SK-N-SH (cell line): ENCODE data around the gene DEGS1. TPM values are rescaled to one million over a fixed set of nuclear protein-coding genes. Genes with fewer than 3 reads are reported as not detected.

Experiments
- CTCF ChIA-PET: fragments of 300-600, 350-600 bp; formaldehyde crosslinking; extraction: SDS; loops from one replicate; lab custom pipeline; 2021; lab: Yijun Ruan, JAX
- POLR2A ChIA-PET: fragments of 350-600 bp; sonication (Branson Sonifier 250); formaldehyde crosslinking; extraction: SDS; loops from one replicate; lab custom pipeline; 2020; ENCODE audit warnings: antibody characterized with exemption, inconsistent platforms; lab: Yijun Ruan, JAX
- DNase-seq: peaks from one replicate; pipeline ENCODE4 v3.0.0; 2012
- H2AFZ ChIP-seq: fragments of 200-600 bp; sonication (generic); 2 replicates; pipeline ENCODE4 v1.8.1; 2016; ENCODE audit warnings: antibody characterized with exemption, mild to moderate bottlenecking, low read depth
- H3F3A ChIP-seq: fragments of 200-600 bp; sonication (generic); replicated peaks from 2 replicates; pipeline ENCODE3; 2016; ENCODE audit warnings: antibody characterized with exemption, mild to moderate bottlenecking; ENCODE audit not compliant: insufficient read depth
- H3K27ac ChIP-seq, 2 experiments: fragments of 200-500 bp in 1 of 2; fragments of 200-600 bp in 1 of 2; sonication (Bioruptor generic) in 1 of 2; sonication (generic), shearing (Covaris generic) in 1 of 2; 2 replicates each; pipeline versions ENCODE4 v1.5.1 to v1.6.1; 2014 to 2016; ENCODE audit warnings: low read depth in 2 of 2, inconsistent platforms in 1 of 2, low read length in 1 of 2, mild to moderate bottlenecking in 1 of 2, mixed read lengths in 1 of 2
- H3K27me3 ChIP-seq: fragments of 200-600 bp; sonication (generic), shearing (Covaris generic); 2 replicates; pipeline ENCODE4 v1.6.1; 2016; ENCODE audit warnings: mixed run types; ENCODE audit not compliant: insufficient read depth
- H3K36me3 ChIP-seq, 2 experiments: fragments of 200-500 bp in 1 of 2; fragments of 200-600 bp in 1 of 2; sonication (Bioruptor generic) in 1 of 2; sonication (generic) in 1 of 2; replicated peaks in 1 of 2; 2 replicates each; pipeline versions ENCODE3 to v1.5.1; 2014 to 2016; ENCODE audit warnings: low read length in 1 of 2, mild to moderate bottlenecking in 1 of 2; ENCODE audit not compliant: insufficient read depth in 2 of 2, control insufficient read depth in 1 of 2
- H3K4me1 ChIP-seq, 2 experiments: fragments of 200-500 bp in 1 of 2; fragments of 200-600 bp in 1 of 2; sonication (Bioruptor generic) in 1 of 2; sonication (generic), shearing (Covaris generic) in 1 of 2; 2 replicates each; pipeline versions ENCODE4 v1.5.1 to v1.6.1; 2014 to 2016; ENCODE audit warnings: low read depth in 1 of 2, low read length in 1 of 2, mixed run types in 1 of 2; ENCODE audit not compliant: insufficient read depth in 2 of 2, control insufficient read depth in 1 of 2
- H3K4me2 ChIP-seq: fragments of 200-600 bp; sonication (generic), shearing (Covaris generic); 2 replicates; pipeline ENCODE4 v1.6.1; 2017; ENCODE audit warnings: mixed run types
- H3K4me3 ChIP-seq, 2 experiments: fragments of 200-500 bp in 1 of 2; fragments of 200-600 bp in 1 of 2; sonication (Bioruptor generic) in 1 of 2; sonication (generic), shearing (Covaris generic) in 1 of 2; 2 replicates each; pipeline versions ENCODE4 v1.5.1 to v1.8.1; 2014 to 2016; ENCODE audit warnings: low read depth in 2 of 2, inconsistent platforms in 1 of 2, low read length in 1 of 2, mild to moderate bottlenecking in 1 of 2, mixed read lengths in 1 of 2, moderate library complexity in 1 of 2
- H3K79me2 ChIP-seq: fragments of 200-600 bp; sonication (generic); 2 replicates; pipeline ENCODE4 v1.8.1; 2017; ENCODE audit warnings: mild to moderate bottlenecking; ENCODE audit not compliant: insufficient read depth
- H3K9ac ChIP-seq: fragments of 200-600 bp; sonication (generic); 2 replicates; pipeline ENCODE4 v1.6.1; 2017; ENCODE audit warnings: mixed run types
- H3K9me2 ChIP-seq: fragments of 200-600 bp; sonication (generic); 2 replicates; pipeline ENCODE4 v1.6.1; 2017; ENCODE audit warnings: mixed run types
- H3K9me3 ChIP-seq: fragments of 200-600 bp; sonication (generic); 2 replicates; pipeline ENCODE4 v1.6.1; 2017; ENCODE audit warnings: mixed run types, mild to moderate bottlenecking, moderate library complexity
- H4K20me1 ChIP-seq: fragments of 200-600 bp; sonication (generic); 2 replicates; pipeline ENCODE4 v1.6.1; 2017; ENCODE audit warnings: mild to moderate bottlenecking, mixed run types; ENCODE audit not compliant: insufficient read depth
- EZH2phosphoT487 ChIP-seq: fragments of 200-600 bp; sonication (generic); IDR thresholded peaks from 2 replicates; pipeline ENCODE4 v1.6.1; 2017; ENCODE audit warnings: low read depth, mixed run types, mild to moderate bottlenecking, antibody characterized with exemption, moderate library complexity, borderline replicate concordance
- FOSL2 ChIP-seq: IDR thresholded peaks from 2 replicates; pipeline ENCODE4 v1.4.0; 2012; ENCODE audit warnings: low read depth, mild to moderate bottlenecking, moderate library complexity, borderline replicate concordance
- FOXJ3 ChIP-seq: sonication (generic); formaldehyde crosslinking; IDR thresholded peaks from 2 replicates; pipeline ENCODE4 v1.5.1; 2020; ENCODE audit warnings: mild to moderate bottlenecking, missing genetic modification reagents
- GATA2 ChIP-seq: sonication (generic); formaldehyde crosslinking; IDR thresholded peaks from 2 replicates; pipeline ENCODE4 v1.5.0; 2020; ENCODE audit warnings: mild to moderate bottlenecking, missing genetic modification reagents
- JUND ChIP-seq: IDR thresholded peaks from 2 replicates; pipeline ENCODE4 v1.4.0; 2012
- MAX ChIP-seq: IDR thresholded peaks from 2 replicates; pipeline ENCODE4 v1.4.0; 2012; ENCODE audit warnings: low read depth
- MEF2A ChIP-seq: IDR thresholded peaks from 2 replicates; pipeline ENCODE4 v1.4.0; 2012; ENCODE audit warnings: low read depth, borderline replicate concordance
- MXI1 ChIP-seq: IDR thresholded peaks from 2 replicates; pipeline ENCODE4 v1.6.1; 2012; ENCODE audit warnings: mild to moderate bottlenecking, low read depth, low read length, improper control_type of control experiment
- RAD21 ChIP-seq: IDR thresholded peaks from 2 replicates; pipeline ENCODE4 v1.6.1; 2012; ENCODE audit warnings: mild to moderate bottlenecking, low read length
- RCOR1 ChIP-seq: fragments of 150-350 bp; IDR thresholded peaks from 2 replicates; pipeline ENCODE4 v1.6.1; 2017; ENCODE audit warnings: antibody characterized with exemption, low read length
- RXRA ChIP-seq: IDR thresholded peaks from 2 replicates; pipeline ENCODE4 v1.4.0; 2012; ENCODE audit warnings: low read depth, mild to moderate bottlenecking, borderline replicate concordance
- SMC3 ChIP-seq: IDR thresholded peaks from 2 replicates; pipeline ENCODE4 v1.6.1; 2012; ENCODE audit warnings: low read depth, low read length, improper control_type of control experiment
- TAF1 ChIP-seq: IDR thresholded peaks from 2 replicates; pipeline ENCODE4 v1.6.1; 2012; ENCODE audit warnings: low read depth, mild to moderate bottlenecking, low read length, moderate library complexity, borderline replicate concordance
- TCF12 ChIP-seq: IDR thresholded peaks from 2 replicates; pipeline ENCODE4 v1.4.0; 2012
- TEAD4 ChIP-seq: IDR thresholded peaks from 2 replicates; pipeline ENCODE4 v1.4.0; 2012; ENCODE audit warnings: mild to moderate bottlenecking, borderline replicate concordance; ENCODE audit not compliant: insufficient read depth
- YY1 ChIP-seq: IDR thresholded peaks from 2 replicates; pipeline ENCODE4 v1.4.0; 2012; ENCODE audit warnings: low read depth, mild to moderate bottlenecking
- WGBS: methylation state at CpG from one replicate; pipeline ENCODE4 v1.1.6; 2017; ENCODE audit warnings: low lambda C conversion rate; 5-methylcytosine and 5-hydroxymethylcytosine counted together
- polyA plus RNA-seq, 3 experiments: library from polyadenylated mRNA; depleted of rRNA; stranded (reverse); fragments of >200 nt; gene quantifications; 2 replicates each; pipeline ENCODE4 v1.2.3, GENCODE V29; 2012
- TF ChIP-seq, protein P1 (sequence below): IDR thresholded peaks from 2 replicates; pipeline ENCODE4; 2012
- TF ChIP-seq, protein P2 (sequence below): IDR thresholded peaks from 2 replicates; pipeline ENCODE4 v1.4.0; 2012; ENCODE audit warnings: low read depth, borderline replicate concordance
- TF ChIP-seq, protein P3 (sequence below): IDR thresholded peaks from 2 replicates; pipeline ENCODE4 v1.4.0; 2012; ENCODE audit warnings: low read depth, borderline replicate concordance

The DEGS1 gene
- polyA plus RNA-seq, 1 of the 3 experiments (the other 2 are of a cell fraction) = 62.3 TPM

- H3F3A ChIP-seq = peaks cover 5% of the 10 kb centered on the region
- no peaks in the 10 kb centered on the region for H4K20me1 ChIP-seq
- H3K36me3 ChIP-seq = peaks cover 25 to 48% of the 10 kb centered on the region in 2 experiments
- H3K27ac ChIP-seq = no peak overlapping the region
- H3K4me2 ChIP-seq = no peak overlapping the region
- H3K9me2 ChIP-seq = no peaks in the 10 kb centered on the region
- no peaks in the 10 kb centered on the region for H3K9me3 ChIP-seq
- H3K4me3 ChIP-seq = no peak overlapping the region
- CTCF ChIA-PET = interaction anchor here (1.5 kb wide), 1 partner anchor 12 kb away, joined by 3 read pairs; no protein-coding TSS in a partner anchor
- no peak overlapping the region for H3K9ac ChIP-seq
- no peaks in the 10 kb centered on the region for H3K27me3 ChIP-seq
- H3K79me2 ChIP-seq = no peaks in the 10 kb centered on the region; the same call in 1 of the 2 replicates
- POLR2A ChIA-PET = no interaction called here
- TF ChIP-seq MEF2A = no peak
- no peak for TF ChIP-seq TEAD4
- no peak for TF ChIP-seq FOSL2
- TF ChIP-seq JUND = no peak
- no peak for TF ChIP-seq RXRA
- TF ChIP-seq RCOR1 = no peak
- TF ChIP-seq TCF12 = no peak
- no peak for TF ChIP-seq YY1
- TF ChIP-seq GATA2 = no peak
- TF ChIP-seq MAX = no peak
- no peak for TF ChIP-seq RAD21
- no peak for TF ChIP-seq MXI1
- TF ChIP-seq, all 33 proteins: peak for 0
- no peak overlapping the region for H2AFZ ChIP-seq
- no peak for DNase-seq
- no peaks in the 10 kb centered on the region for H3K4me1 ChIP-seq
Measured at GRCh38 chr1:224137518-224137917, 45.5 kb upstream of the DEGS1 start.

DNA sequence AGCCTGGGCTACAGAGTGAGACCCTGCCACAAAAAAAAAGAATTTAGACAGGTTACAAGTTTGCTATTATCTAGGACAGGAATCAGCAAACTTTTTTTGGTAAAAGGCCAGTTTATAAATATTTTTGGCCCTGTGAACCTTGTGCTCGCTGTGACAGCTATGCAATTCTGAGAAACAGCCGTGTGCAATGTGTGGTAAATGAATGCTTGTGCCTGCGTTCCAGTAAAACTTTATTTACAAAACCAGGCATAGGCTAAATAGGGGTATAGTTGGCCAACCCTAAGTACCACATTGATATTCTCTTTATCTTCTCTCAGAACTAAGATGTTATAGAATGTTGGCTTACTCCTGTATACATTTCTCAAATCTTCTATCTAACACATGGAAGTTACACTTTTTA is 44.8 kb upstream of the DEGS1 start:
- CTCF ChIA-PET = interaction anchor here (1.3 to 1.5 kb wide), 2 partner anchors 13 to 15 kb away, joined by 3 to 4 read pairs; no protein-coding TSS in a partner anchor
- Histone ChIP-seq H3K27ac (no peak overlapping the region), H3K9me2 (no peaks in the 10 kb centered on the region), H3K4me1 (no peaks in the 10 kb centered on the region), H2AFZ (no peak overlapping the region), H3K9ac (no peak overlapping the region), H4K20me1 (no peaks in the 10 kb centered on the region), H3K4me3 (no peak overlapping the region), H3K9me3 (no peaks in the 10 kb centered on the region)
- DNase-seq = no peak
- TF ChIP-seq MEF2A (no peak), SMC3 (no peak), MXI1 (no peak), EZH2phosphoT487 (no peak), RXRA (no peak), TAF1 (no peak), TCF12 (no peak), FOXJ3 (CRISPR knock-in tag) (no peak), JUND (no peak)
- TF ChIP-seq, protein P1, sequence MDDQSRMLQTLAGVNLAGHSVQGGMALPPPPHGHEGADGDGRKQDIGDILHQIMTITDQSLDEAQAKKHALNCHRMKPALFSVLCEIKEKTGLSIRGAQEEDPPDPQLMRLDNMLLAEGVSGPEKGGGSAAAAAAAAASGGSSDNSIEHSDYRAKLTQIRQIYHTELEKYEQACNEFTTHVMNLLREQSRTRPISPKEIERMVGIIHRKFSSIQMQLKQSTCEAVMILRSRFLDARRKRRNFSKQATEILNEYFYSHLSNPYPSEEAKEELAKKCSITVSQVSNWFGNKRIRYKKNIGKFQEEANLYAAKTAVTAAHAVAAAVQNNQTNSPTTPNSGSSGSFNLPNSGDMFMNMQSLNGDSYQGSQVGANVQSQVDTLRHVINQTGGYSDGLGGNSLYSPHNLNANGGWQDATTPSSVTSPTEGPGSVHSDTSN = no peak
- TF ChIP-seq, protein P2, sequence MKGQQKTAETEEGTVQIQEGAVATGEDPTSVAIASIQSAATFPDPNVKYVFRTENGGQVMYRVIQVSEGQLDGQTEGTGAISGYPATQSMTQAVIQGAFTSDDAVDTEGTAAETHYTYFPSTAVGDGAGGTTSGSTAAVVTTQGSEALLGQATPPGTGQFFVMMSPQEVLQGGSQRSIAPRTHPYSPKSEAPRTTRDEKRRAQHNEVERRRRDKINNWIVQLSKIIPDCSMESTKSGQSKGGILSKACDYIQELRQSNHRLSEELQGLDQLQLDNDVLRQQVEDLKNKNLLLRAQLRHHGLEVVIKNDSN = no peak
- TF ChIP-seq, protein P3, sequence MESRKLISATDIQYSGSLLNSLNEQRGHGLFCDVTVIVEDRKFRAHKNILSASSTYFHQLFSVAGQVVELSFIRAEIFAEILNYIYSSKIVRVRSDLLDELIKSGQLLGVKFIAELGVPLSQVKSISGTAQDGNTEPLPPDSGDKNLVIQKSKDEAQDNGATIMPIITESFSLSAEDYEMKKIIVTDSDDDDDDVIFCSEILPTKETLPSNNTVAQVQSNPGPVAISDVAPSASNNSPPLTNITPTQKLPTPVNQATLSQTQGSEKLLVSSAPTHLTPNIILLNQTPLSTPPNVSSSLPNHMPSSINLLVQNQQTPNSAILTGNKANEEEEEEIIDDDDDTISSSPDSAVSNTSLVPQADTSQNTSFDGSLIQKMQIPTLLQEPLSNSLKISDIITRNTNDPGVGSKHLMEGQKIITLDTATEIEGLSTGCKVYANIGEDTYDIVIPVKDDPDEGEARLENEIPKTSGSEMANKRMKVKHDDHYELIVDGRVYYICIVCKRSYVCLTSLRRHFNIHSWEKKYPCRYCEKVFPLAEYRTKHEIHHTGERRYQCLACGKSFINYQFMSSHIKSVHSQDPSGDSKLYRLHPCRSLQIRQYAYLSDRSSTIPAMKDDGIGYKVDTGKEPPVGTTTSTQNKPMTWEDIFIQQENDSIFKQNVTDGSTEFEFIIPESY = no peak
- TF ChIP-seq, all 33 proteins: peak for 0
- H3F3A ChIP-seq = peaks cover 5% of the 10 kb centered on the region
- no peaks in the 10 kb centered on the region; the same call in 1 of the 2 replicates for H3K79me2 ChIP-seq
- H3K36me3 ChIP-seq = peaks cover 20 to 43% of the 10 kb centered on the region in 2 experiments
- POLR2A ChIA-PET = no interaction called here
- WGBS = 100% methylated on average over 3 of the region's 3 CpGs
- H3K27me3 ChIP-seq = no peaks in the 10 kb centered on the region
- H3K4me2 ChIP-seq = no peak overlapping the region
